Activated CD8-positive, alpha-beta memory T cell treated with anti-CD3 and anti-CD28 coated beads for 36 hours (primary cell): ENCODE measurements around the gene STBD1. TPM values are rescaled to one million over a fixed set of nuclear protein-coding genes. Genes with fewer than 3 reads are reported as not detected.
"Not testable (repeated sequence)": the region's sequence is repeated elsewhere in the genome, so short reads cannot be mapped to it uniquely, and the experiment has no call there.

Source experiments
- CTCF ChIA-PET: fragments of 350-600 bp; sonication (Branson Sonifier 250); formaldehyde crosslinking; loops from one replicate; lab custom pipeline; 2021; ENCODE audit warnings: antibody characterized with exemption; lab: Charles Lee
- POLR2A ChIA-PET: fragments of 350-600 bp; sonication (Branson Sonifier 250); formaldehyde crosslinking; loops from one replicate; lab custom pipeline; 2021; ENCODE audit warnings: antibody characterized with exemption; lab: Charles Lee
- total RNA-seq, 2 experiments: library from RNA; stranded (reverse); gene quantifications; one replicate each; pipeline ENCODE4 v1.2.3, GENCODE V29; 2021

Gene STBD1
- total RNA-seq, 2 experiments from 2014 or later, result 0.21 to 0.40 TPM

DNA sequence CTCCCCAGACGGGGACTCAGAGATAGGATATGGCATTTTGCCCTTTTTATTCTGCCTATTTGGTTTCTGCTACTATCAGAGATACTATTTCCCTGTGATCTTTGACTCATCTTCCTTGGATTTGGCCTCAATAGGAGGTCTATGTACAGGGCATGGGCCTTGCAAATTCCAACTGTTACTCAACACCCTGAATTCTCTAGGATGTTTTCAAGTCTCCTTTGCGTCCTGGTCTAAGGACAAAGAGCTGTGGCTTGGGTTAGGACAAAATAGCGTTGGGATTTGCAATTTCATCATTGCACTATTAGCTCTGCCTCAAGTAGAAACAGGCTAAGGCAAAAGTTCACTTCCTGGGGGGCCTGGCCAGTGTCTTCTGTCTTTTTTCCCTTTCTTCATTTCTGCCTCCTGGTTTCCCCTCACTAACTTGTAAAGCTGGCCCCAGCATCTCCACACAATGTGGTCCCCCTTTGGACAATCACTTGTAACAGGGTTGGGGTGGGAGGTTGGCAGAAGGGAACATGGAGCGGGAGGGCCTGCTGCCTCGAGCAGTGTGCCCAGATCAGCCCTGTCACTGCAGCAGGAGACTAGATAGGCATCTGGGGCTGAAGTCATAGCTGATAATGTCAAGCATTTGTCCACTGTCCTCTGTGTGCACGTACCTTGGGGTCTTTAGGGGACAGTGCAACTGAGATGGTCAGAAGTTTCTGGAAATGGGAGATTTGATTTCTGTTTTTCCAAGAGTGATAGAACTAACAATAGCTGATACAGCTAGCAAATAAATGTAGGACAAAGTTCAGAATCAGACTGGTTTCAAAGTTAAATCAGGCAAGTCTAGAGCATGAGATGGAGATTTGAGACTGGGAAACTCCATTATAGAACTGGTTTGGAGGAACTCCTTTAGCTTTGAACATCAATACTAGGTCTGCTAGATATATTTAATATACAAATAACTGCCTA lies 25.8 kb upstream of the STBD1 start:
- CTCF ChIA-PET, result no interaction called here
- POLR2A ChIA-PET, result no interaction called here

DNA sequence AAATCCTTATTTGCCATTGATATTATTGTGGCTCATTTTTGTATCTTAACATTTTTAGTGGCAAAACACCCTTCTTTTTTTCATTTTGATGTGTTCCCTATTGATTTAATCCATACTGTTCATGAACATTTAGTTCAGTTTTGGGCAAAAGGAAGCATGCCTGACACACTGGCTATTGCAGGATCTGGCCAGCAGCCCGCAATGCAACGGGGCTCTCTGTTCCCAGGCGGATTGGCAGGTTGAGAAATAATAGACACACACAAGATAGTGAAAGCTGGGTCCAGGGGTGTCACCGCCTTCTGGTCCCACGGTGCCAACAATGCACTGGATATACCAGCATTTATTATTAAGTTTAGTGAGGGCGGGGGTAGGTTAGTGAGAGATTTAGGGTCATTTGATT lies 24.9 kb upstream of the STBD1 start:
- CTCF ChIA-PET, POLR2A ChIA-PET: not testable (repeated sequence)

DNA sequence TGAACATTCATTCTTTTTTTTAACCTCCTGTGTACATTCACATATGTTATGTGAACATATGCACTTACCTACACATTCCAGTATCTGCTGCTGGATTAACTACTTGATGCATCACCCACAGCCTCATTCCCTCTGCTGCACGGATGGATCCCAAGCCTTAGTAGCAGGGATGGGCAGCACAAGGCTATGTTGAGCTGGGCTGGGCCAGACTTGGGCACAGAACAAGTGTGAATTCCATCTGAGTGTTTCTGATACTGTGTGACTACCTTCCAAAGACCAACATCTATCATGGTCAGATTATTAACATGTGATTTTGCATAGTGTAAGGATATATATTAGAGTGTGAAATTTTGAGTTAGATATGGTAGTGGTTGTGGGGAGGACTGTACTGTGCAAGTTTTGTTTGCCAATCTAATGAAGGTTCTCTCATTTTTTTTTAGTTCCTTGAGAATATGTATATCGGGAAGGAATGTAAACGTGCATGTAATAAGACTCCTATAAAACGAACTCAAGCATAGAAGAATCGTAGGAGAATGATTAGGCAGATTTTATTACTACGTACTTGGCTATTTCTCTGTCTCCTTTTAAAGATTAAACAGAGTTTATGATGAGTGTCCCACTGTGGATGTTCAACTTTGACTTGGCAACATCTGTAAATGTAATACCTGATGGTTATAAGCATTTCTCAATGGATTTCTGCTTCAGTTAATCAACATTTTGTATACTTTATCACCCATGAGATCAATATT lies 23.4 kb upstream of the STBD1 start:
- ChIA-PET POLR2A (no interaction called here), CTCF (no interaction called here)

DNA sequence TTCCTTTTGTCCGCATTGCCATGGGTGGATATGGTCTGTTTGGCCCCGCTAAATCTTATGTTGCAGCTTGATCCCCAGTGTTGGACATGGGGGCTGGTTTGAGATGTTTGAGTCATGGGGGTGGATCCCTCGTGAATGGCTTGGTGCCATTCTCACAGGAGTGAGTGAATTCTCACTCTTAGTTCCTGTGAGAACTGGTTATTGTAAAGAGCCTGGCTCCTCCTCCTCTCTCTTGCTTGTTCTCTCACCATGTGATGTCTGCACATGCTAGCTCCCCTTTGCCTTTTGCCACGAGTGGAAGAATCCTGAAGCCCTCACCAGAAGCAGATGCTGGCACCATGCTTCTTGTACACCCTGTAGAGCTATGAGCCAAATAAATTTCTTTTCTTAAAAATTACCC lies 22.6 kb upstream of the STBD1 start:
- ChIA-PET CTCF (no interaction called here), POLR2A (no interaction called here)

DNA sequence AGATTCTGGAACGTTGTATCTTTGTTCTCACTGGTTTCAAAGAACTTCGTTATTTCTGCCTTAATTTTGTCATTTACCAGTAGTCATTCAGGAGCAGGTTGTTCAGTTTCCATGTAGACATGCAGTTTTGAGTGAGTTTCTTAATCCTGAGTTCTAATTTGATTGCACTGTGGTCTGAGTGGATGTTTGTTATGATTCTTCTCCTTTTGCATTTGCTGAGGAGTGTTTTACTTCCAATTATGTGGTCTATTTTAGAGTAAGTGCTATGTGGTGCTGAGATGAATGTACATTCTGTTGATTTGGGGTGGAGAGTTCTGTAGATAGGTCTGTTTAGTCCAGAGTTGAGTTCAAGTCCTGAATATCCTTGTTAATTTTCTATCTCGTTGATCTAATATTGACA lies 18.7 kb upstream of the STBD1 start:
- CTCF ChIA-PET, POLR2A ChIA-PET: not testable (repeated sequence)

DNA sequence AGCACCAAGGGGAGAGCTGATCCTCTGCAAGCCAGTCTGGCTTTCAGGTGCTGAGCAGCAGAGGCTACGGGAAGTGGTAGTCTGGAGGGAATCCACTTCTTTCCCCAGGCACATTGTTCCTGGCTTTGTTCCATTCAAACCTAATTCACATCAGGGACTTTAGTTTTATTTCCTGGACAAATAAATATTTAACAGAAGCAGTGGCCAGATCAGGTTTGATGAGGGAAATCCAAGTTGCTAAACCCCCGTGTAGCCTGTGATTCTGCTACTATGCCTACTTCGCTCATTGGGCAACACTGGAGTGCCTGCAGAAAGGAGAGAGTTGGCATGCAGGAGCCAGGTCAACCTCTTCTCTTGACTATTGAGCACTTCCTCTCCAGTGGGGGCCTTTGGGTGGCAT lies 13.8 kb upstream of the STBD1 start:
- POLR2A ChIA-PET, result no interaction called here
- CTCF ChIA-PET, result no interaction called here

DNA sequence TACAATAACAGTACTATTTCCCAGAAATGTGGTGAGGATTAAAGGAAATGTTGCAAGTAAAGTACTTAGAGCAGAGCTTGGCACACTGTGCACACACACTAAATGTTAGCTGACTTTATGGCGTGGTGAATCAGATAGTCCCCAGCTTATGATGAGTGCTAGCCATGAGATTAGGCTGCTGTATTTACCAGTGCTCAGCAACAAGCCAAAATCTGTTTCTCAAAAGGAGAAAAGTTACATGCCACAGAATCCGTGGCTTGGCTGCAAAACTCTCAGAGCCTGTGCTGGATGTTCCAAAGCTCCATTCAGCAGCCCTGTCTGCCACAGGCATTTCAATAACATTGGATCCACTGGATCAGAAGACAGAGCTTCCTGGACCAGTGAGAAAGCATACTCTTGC lies 12.8 kb upstream of the STBD1 start:
- CTCF ChIA-PET, result no interaction called here
- POLR2A ChIA-PET, result no interaction called here

DNA sequence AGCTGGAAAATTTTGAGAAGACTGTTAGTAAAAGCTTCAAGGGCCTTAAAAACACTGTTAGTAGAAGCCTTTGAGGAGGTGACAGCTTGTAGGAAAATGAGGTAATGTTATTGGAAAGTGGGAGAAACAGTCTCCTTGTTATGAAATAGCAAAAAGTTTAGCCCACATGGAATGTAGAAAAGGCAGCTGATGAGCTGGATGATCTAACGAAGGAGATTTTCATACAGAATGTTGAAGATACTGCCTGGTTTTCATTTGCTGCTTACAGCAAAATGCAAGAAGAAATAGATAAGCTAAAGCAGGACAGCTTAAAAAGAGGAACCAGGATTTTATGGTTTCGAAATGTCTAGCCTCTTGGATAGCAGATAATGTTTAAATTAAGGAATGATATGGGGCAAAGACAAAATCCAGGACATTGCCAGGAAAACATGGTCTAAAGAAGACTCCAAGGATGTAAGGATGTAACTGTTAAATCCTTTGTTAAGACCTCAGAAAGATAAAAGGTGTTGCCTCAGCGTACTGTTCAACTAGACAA lies 10.2 kb upstream of the STBD1 start:
- CTCF ChIA-PET, result no interaction called here
- POLR2A ChIA-PET, result no interaction called here

DNA sequence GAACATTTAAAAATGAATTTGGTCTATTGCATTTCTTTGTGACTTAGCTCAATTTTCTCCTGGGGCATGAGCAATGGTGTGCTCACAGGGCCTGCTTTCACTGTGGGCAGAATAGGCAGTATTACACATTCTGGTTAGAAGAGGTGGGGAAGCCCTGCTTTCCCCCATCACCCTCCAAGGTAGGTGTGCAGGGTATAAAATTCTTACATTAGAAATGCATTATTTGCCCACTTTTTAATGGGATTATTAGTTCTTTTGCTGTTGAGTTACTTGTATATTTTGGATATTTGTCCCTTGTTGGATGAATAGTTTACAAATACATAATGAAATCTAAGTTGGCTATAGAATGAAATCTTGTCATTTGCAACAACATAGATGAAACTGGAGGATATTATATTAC lies 8.3 kb upstream of the STBD1 start:
- CTCF ChIA-PET, result interaction anchor here (0.7 kb wide), 1 partner anchor 9 kb away, joined by 3 read pairs; the partner anchor contains the start of gene STBD1

DNA sequence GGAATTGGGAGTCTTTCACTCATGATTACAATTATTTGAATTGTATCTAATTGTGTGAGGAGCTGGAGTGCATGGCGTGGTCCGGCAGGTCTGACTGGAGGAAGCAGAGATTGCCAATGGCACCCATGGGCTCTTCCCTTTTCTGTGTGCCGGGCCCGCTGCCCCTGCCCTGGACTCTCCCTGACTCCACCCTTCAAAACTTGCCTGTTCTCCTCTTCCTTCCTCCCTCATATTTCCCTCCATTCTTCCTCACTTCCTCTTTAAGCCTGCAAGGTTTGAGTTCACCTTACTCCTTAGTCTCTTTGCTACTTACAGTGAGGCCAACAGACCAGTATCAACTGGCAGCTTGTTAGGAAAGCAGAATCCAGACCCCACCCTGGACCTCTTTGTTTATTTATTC lies 6.5 kb upstream of the STBD1 start:
- POLR2A ChIA-PET, result no interaction called here
- CTCF ChIA-PET, result no interaction called here

More for the DNA sequence above, 8.3 kb upstream of the STBD1 start:
- POLR2A ChIA-PET, result no interaction called here

DNA sequence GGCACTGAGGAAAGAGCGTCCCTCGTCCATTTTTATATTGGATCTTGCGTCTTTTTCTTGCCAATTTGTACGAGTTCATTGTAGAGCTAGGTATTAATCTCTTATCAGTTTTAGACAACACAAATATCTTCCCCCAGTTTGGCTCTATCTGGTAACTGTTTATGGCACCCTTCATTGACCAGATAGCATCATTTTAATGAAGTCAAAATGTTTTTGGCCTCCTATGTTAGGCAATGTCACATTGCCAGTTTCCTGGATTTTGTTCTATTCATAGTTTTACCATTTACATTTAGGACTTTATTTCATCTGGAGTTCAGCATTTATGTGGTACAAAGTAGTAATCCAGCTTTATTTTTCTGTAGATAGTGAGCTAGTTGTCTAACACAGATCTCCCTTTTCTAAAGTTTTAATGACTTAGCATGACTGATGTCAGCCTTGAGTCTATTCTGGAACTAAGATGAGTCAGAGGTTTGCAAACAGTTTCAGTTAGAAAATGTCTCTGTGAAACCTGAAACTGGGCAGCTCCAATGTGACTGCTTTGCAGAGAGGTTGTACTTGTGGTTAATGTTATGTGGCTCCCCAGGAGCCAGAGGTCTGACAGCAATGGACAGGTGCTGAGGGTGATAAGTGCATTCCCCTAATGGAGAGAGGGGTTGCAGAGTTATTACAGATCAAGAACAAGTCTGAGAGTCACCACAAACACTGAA lies 5.3 kb upstream of the STBD1 start:
- CTCF ChIA-PET, result no interaction called here
- POLR2A ChIA-PET, result no interaction called here

DNA sequence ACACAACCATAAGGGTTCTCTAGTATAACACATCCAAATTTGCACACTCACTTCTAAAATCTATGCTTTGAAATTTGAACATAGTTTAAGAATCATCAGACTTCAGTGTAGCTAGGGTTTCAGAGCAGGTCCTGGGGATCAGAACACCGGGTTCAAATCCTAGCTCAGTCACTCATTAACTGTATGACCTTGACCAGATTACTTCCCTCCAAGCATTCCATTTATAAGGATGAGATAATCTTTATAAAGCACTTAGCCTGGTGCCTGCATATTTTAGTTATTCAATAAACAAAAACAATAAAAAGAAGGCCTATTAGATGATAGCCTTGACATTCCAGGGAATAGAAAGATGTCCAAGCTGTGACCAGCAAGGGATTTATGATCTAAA lies 4.8 kb upstream of the STBD1 start:
- ChIA-PET POLR2A (no interaction called here), CTCF (no interaction called here)

DNA sequence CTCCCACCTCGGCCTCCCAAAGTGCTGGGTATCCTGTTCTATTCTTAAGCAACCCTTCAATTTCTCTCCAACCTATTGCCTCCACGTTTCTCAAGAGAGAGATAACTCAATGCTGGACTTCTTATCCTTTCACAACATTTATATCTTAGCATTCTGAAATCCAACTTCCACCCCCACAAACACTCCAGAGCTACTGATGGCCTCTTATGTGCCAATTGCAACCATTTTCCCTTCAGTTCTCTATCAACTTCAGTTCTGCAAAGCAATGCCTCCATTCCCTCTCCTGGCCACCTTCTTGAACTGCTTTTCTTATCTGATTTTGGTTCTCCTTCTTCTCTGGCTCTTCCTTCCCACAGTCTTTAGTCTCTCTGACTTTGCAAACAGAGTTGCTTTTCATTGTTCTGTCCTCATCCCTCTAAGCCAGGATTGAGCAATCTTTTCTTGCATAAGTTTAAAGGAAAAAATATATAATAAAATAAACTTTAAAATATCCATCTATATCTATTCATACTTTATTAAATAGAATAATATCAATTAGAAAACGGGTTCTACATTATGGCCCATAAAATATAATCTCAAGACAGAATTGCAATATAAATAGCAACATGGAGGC lies 3.6 kb upstream of the STBD1 start:
- POLR2A ChIA-PET, result no interaction called here
- CTCF ChIA-PET, result no interaction called here

DNA sequence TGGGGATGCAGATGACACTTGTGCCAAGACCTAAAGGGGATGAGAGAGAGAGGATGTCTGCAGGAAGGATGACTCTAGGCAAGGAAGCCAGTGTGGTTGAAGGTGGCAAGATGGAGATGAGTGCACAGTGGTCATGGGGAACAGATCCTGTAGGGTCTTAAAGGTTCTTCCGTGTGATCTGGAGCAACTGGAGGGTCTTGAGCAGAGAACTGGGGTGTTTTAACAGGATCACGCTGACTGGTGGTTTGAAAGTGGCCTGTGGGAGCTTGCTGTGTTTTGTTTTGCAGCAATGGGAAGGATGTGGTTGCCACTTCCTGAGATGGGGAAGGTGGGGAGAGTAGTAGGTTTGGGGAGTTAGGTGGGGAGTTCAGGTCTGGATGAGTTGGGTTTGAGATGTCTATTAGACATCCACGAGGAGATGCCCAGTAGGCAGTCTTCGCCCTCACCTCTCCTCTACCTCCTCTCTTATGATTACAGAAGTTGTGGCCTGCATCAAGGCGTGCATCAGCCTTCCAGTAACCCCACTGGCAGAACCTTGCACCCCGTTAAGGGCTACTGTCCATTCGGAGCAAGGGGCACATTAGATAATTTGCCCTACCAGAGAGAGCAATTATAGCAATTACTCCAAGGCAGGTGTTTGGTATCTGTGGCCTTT lies 1.4 kb upstream of the STBD1 start:
- ChIA-PET CTCF (no interaction called here), POLR2A (no interaction called here)

DNA sequence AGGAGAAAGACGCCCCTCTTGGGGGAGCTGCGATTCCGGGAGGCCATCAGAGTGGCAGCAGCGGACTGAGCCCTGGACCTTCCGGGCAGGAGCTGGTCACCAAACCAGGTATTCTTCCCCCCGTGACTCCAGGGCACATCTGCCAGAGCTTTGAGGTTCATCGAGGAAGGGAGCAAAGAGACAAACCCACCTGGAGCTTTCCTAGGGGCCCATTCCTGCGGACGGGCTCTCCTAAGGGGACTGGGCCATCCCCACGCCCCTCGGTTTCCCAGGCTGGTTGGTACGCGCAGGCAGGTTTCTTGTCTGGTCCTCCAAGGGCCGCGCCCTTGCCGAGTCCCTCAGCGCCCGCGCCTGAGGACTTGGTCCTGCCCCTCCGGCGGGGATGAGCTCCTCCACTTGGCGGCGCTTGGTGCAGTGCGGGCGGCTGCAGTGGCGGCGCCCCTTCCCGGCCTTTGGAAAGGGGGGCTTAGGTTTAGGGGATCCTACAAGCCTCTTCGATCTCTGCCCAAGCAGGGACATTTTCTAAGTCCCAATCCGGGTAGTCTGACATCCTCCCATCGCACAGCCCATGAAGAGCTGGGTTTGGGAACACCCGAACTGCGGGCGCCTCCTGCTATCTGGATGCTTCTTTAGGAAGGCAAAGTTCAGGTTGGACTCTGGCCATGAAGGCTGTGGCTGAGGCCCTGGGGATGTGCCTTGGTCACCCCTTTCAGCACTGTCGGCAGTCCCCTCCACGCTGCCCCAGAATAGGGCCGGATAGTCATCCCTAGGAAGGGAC lies 538 bp downstream of the STBD1 start:
- ChIA-PET POLR2A (no interaction called here), CTCF (interaction anchor here (0.7 kb wide), 1 partner anchor 9 kb away, joined by 3 read pairs; no protein-coding TSS in a partner anchor)

DNA sequence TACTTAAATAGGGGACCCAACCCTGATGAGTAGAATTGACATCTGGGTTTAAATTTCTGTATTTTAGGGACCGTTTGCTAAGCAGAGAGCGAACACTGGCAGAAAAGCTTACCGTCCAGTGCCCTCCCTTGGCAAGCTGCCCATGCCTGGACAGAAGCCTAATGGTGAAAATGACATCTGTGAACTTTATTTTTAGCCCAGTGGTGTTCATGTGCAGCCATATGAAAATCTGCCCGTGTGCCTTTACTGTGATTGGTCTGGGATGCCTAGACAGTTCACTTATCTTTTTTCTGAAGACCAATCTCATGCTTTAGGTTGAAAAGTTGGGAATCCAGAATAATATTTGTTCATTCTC lies 1.1 kb downstream of the STBD1 start:
- POLR2A ChIA-PET, result no interaction called here
- CTCF ChIA-PET, result no interaction called here

DNA sequence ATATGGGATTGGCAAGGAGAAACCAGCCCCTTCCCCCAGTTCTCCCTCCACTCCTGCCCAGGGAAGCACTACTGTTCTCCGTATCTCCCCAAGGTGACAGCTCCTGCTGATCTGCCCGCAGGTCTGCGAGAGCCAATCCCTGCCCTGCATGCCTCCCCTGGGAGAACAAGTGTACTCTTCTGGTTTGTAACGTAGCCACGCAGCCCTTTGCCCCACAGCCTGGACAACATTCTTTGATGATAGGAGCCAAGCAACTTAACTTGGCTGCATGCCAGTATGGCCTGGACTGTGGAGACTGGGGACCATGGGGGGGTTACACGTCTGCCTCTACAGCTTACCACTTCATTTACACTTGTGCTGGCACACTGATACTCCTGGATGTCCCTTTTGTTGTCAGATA lies 2.0 kb downstream of the STBD1 start:
- ChIA-PET POLR2A (no interaction called here), CTCF (interaction anchor here (0.7 kb wide), 1 partner anchor 133 kb away, joined by 3 read pairs; no protein-coding TSS in a partner anchor)

DNA sequence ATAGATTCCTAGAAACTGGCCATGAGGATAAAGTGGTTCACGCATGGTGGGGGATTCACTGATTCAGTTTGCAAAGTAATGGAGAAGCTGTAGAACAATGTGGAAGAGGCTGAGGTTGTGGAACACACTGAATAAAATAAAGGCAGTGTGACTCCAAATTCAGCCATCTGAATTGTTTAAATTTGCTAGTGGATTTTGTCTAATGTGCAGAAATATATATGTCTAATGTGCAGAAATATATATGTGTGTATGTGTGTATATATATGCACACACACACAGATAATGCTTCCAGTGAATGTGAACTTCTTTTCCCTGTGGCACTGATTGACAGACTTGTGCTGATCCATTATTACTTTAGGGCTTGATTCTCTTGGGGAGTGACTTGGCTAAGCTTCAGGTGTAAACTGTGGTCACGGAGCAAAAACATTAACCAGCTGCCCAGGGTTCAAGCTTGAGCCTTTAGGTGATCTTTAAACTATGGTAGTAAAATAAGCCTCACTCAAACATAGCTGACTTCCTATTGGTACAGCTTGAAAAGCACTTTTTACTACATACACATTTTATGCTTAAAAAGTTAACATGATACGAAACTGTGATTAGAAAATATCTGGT lies 3.5 kb downstream of the STBD1 start:
- ChIA-PET POLR2A (no interaction called here), CTCF (no interaction called here)
